ENCODE data around the gene TMEM151A. TPM values are rescaled to one million over a fixed set of nuclear protein-coding genes. Genes with fewer than 3 reads are reported as not detected.
A peak's percentile ranks its signal among the peaks of the same experiment; 100 is the strongest.

TMEM151A gene
- total RNA-seq, 2 experiments from 2014 or later = not detected

- Mint-ChIP-seq H3K27ac (peak overlapping the region; percentile 96), H3K36me3 (peaks cover 12% of the 10 kb centered on the region), H3K27me3 (peaks cover 1% of the 10 kb centered on the region), H3K9me3 (no peaks in the 10 kb centered on the region), H3K4me1 (peaks cover 22% of the 10 kb centered on the region), H3K4me3 (peak overlapping the region; percentile 92)
- DNase-seq (no peak), ATAC-seq (ENCODE audit: low read depth) (no peak)
- POLR2A ChIA-PET = interaction anchor here (0.6 to 7.7 kb wide), 9 partner anchors 15 to 77 kb away, joined by 3 to 215 read pairs (median 26); partner anchors contain the start of genes B4GAT1, BRMS1, RIN1 and SLC29A2
Observed at GRCh38 chr11:66311470-66311964, 19.8 kb downstream of the TMEM151A start.

DNA sequence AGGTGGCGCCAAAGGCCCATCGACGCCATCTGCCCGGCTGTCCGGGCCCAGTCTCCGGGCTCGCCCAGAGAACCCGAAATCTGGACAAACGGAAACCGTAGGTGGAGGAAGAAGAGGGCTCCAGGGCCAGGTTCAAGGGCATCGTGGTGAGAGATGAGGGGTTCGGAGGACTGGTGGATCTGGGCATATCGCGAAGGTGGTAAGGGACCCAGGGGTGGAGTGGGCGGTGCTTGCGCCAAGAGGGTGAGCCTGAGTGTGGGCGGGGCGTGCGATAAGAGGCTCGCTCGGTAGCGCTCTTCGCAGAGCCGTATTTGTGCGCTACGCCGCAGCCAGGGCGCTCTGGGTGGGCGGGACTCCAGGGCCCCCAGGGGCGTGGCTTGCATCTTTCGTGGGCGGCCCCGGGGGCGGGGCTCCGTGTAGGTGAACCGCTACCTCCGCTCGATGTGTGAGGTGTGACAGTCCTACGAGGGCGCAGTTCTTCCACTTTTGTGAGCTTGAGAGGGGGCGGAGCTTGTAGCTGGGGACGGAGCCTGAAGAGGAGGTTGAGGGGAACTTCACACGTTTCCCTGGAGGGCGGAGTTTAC lies 20.4 kb downstream of the TMEM151A start:
- DNase-seq (peak; percentile 98), ATAC-seq (ENCODE audit: low read depth) (peak; percentile 60)
- Mint-ChIP-seq H3K4me3 (peak overlapping the region; percentile 92), H3K4me1 (peaks cover 22% of the 10 kb centered on the region), H3K27me3 (peaks cover 1% of the 10 kb centered on the region), H3K36me3 (peaks cover 12% of the 10 kb centered on the region), H3K9me3 (no peaks in the 10 kb centered on the region), H3K27ac (peak overlapping the region; percentile 96)
- POLR2A ChIA-PET = interaction anchor here (0.6 to 7.7 kb wide), 22 partner anchors 10 to 422 kb away, joined by 3 to 215 read pairs (median 6); partner anchors contain the start of genes B4GAT1, BRMS1, CCDC85B and PELI3

DNA sequence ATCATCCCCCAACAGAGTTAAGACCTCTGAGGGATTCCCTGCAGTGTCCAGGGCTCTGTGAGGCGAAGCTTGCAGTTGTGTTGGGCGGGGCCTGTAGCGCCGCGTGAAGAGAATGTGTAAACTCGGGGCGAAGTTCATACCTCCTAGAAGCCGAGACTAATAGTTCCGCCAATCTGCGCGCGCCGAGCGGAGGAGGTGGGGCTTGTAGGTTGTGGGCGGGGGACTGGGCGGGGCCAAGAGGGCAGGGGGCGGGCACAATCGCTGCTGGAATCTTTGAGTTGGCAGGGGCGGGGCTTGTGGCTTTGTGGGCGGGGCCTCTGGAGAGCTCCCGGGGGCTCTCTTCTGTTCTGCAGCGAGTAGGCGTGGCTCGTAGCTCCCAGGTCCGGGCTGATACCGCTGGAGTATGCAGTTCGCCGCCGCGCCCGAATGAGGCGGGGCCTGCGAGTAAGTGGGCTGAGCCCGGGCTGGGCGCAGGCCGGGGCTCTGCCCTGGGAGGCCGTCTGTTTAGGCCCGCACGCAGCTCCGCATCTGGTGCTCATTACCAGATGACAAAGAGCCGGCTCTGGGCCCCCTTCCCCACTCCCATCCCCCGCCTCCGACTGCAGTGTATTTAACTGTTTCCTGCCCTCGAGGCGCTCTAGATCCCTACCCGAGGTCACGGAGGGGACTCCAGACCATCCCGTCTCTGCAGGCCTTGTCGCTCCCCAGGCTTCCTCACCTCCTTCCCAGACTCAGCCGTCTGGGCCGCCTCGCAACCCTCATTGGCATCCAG lies 21.0 kb downstream of the TMEM151A start:
- POLR2A ChIA-PET = interaction anchor here (0.6 to 7.7 kb wide), 22 partner anchors 9 to 422 kb away, joined by 3 to 215 read pairs (median 6); partner anchors contain the start of genes B4GAT1, BRMS1, CCDC85B and PELI3
- Mint-ChIP-seq H3K9me3 (no peaks in the 10 kb centered on the region), H3K27ac (peak overlapping the region; percentile 96), H3K36me3 (peaks cover 12% of the 10 kb centered on the region), H3K27me3 (no peaks in the 10 kb centered on the region), H3K4me3 (peak overlapping the region; percentile 92), H3K4me1 (peaks cover 27% of the 10 kb centered on the region)
- peak; percentile 99 for DNase-seq
- ATAC-seq (ENCODE audit: low read depth) = peak; percentile 70

DNA sequence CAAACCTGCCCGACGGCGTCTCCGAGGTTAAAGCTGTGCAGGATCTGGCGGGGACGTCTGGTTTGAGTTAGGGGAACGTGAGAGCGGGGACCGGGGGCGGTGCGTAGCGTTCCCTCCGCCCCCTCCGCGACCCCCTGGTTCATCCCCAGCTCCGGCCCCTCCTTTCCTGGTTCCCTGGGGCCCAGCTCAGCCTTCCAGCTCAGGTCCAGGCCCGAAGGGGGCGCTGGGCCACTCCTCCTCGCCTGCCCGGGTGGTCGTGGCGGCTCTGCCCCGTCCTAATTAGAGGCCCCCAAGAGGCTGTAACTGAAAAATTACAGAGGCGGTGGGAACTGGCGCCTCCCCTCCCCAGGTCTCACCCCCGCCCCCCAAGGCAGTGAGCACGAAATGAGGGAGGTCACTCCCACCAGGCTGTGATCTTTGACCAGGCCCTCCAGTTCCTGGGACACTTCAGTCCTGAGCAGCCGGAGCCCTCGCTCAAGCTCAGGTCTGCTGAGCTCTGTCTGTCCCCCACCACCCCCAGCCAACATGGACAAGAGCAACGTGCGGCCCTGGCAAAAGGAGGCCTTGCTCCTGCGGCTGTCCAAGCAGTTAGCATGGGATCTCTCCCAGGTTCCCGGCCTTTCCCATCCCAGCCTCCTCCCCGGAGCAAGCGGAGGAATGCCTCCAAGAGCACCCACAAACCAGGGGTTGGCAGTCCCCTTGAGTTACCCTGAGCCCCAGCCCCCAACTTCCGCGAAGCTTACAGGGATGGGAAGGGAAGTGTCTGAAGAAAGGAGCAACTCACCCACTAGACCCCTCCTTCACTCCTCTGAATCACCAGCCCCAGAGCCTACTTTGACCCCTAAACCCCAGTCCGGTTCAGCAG lies 21.9 kb downstream of the TMEM151A start:
- Mint-ChIP-seq H3K27ac (peak overlapping the region; percentile 96), H3K9me3 (no peaks in the 10 kb centered on the region), H3K27me3 (no peaks in the 10 kb centered on the region), H3K4me1 (peaks cover 34% of the 10 kb centered on the region), H3K36me3 (peaks cover 12% of the 10 kb centered on the region), H3K4me3 (peak overlapping the region; percentile 92)
- ATAC-seq (ENCODE audit: low read depth) = no peak
- POLR2A ChIA-PET = interaction anchor here (1.0 to 7.7 kb wide), 20 partner anchors 9 to 423 kb away, joined by 3 to 215 read pairs (median 6); partner anchors contain the start of genes B4GAT1, BRMS1, CCDC85B and DPP3
- DNase-seq = no peak

DNA sequence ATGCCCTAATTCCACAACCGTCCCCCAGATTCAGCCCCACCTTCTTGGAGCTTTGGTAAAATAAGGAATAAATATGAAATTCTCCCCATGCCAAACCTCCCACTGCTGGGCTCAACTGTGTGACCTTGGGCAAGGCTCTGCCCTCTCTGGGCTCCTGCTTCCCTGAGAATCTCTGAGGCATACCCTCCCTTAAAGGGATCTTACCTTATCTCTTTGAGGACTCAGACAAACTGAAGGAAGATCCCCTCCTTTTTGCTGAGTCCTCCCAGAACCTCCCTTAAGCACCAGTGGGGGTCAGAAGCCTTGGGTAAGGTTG lies 22.4 kb downstream of the TMEM151A start:
- ATAC-seq (ENCODE audit: low read depth) (no peak), DNase-seq (no peak)
- Mint-ChIP-seq H3K9me3 (no peaks in the 10 kb centered on the region), H3K36me3 (peaks cover 12% of the 10 kb centered on the region), H3K27ac (peak overlapping the region; percentile 96), H3K27me3 (no peaks in the 10 kb centered on the region), H3K4me1 (peaks cover 40% of the 10 kb centered on the region), H3K4me3 (peak overlapping the region; percentile 92)
- POLR2A ChIA-PET = interaction anchor here (1.0 to 7.7 kb wide), 6 partner anchors 12 to 166 kb away, joined by 3 to 215 read pairs (median 30); partner anchors contain the start of genes BRMS1, DPP3, RAB1B and RIN1

GRCh38 chr11:66314561-66315497 lies 23.1 kb downstream of the TMEM151A start:
- POLR2A ChIA-PET = interaction anchor here (0.8 to 7.7 kb wide), 6 partner anchors 11 to 57 kb away, joined by 4 to 215 read pairs (median 33); partner anchors contain the start of genes RIN1, SLC29A2 and YIF1A
- DNase-seq = no peak
- Mint-ChIP-seq H3K9me3 (no peaks in the 10 kb centered on the region), H3K36me3 (peaks cover 13% of the 10 kb centered on the region), H3K27ac (peak overlapping the region; percentile 96), H3K4me1 (peaks cover 42% of the 10 kb centered on the region), H3K27me3 (no peaks in the 10 kb centered on the region), H3K4me3 (peak overlapping the region; percentile 92)
- no peak for ATAC-seq (ENCODE audit: low read depth)

- peak overlapping the region; percentile 92 for H3K4me3 Mint-ChIP-seq
- DNase-seq (no peak), ATAC-seq (ENCODE audit: low read depth) (no peak)
- no peaks in the 10 kb centered on the region for H3K27me3 Mint-ChIP-seq
- peaks cover 47% of the 10 kb centered on the region for H3K4me1 Mint-ChIP-seq
- peaks cover 5% of the 10 kb centered on the region for H3K9me3 Mint-ChIP-seq
- POLR2A ChIA-PET = interaction anchor here (0.7 to 7.7 kb wide), 5 partner anchors 11 to 29 kb away, joined by 3 to 215 read pairs (median 24); partner anchors contain the start of genes BRMS1, RIN1 and YIF1A
- H3K27ac Mint-ChIP-seq = peak overlapping the region; percentile 96
- peaks cover 19% of the 10 kb centered on the region for H3K36me3 Mint-ChIP-seq
Observed at GRCh38 chr11:66315498-66315885, 23.8 kb downstream of the TMEM151A start.

GRCh38 chr11:66315921-66316811 lies 24.5 kb downstream of the TMEM151A start:
- Mint-ChIP-seq H3K36me3 (peaks cover 19% of the 10 kb centered on the region), H3K27ac (peak overlapping the region; percentile 96)

GRCh38 chr11:66316849-66317251 lies 25.2 kb downstream of the TMEM151A start, which contains the start of gene CD248:
Gene CD248 (minus strand): TSS chr11:66317044. CDS start chr11:66317027, 17 bp downstream.
- peaks cover 19% of the 10 kb centered on the region for H3K36me3 Mint-ChIP-seq
- POLR2A ChIA-PET = interaction anchor here (0.6 to 7.7 kb wide), 16 partner anchors 9 to 898 kb away, joined by 3 to 215 read pairs (median 6); partner anchors contain the start of genes B4GAT1, BRMS1, EHBP1L1 and RAB1B
- DNase-seq (peak; percentile 79), ATAC-seq (ENCODE audit: low read depth) (peak; percentile 11)
- H3K4me3 Mint-ChIP-seq = peak within 1 kb of the TSS; percentile 92
- peaks cover 52% of the 10 kb centered on the region for H3K4me1 Mint-ChIP-seq
- H3K27ac Mint-ChIP-seq = peak within 1 kb of the TSS; percentile 100
- H3K9me3 Mint-ChIP-seq = peaks cover 5% of the 10 kb centered on the region
- no peaks in the 10 kb centered on the region for H3K27me3 Mint-ChIP-seq

More at GRCh38 chr11:66315921-66316811, 24.5 kb downstream of the TMEM151A start:
- H3K27me3 Mint-ChIP-seq = no peaks in the 10 kb centered on the region
- H3K4me1 Mint-ChIP-seq = peaks cover 49% of the 10 kb centered on the region
- peaks cover 5% of the 10 kb centered on the region for H3K9me3 Mint-ChIP-seq
- H3K4me3 Mint-ChIP-seq = peak overlapping the region; percentile 92
- ATAC-seq (ENCODE audit: low read depth) = no peak
- peak; percentile 78 for DNase-seq
- POLR2A ChIA-PET = interaction anchor here (0.6 to 7.7 kb wide), 17 partner anchors 10 to 891 kb away, joined by 3 to 215 read pairs (median 6); partner anchors contain the start of genes B4GAT1, BRMS1, EHBP1L1 and RAB1B

DNA sequence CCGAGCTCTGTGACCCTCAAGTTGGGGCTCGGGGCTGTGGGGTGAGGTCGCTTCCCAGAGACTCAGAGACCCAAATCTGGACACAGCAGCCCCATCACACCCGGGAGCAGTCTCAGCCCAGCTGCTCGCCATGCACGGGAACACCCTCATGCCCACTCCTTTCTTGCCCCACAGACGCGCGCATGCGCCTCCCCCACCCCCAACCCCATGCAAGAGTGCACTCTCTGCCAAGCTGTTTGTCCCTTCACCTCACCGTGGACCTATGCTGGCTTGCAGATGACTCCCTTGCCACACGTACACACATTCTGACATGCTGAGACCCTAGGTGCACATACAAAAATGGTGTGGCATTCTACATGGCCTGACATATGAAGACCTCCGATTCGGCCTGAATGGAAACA lies 25.6 kb downstream of the TMEM151A start:
- H3K9me3 Mint-ChIP-seq = peaks cover 5% of the 10 kb centered on the region
- DNase-seq = no peak
- H3K27ac Mint-ChIP-seq = peak overlapping the region; percentile 100
- peaks cover 51% of the 10 kb centered on the region for H3K4me1 Mint-ChIP-seq
- H3K4me3 Mint-ChIP-seq = peak overlapping the region; percentile 89
- POLR2A ChIA-PET = interaction anchor here (0.7 to 7.7 kb wide), 15 partner anchors 9 to 898 kb away, joined by 3 to 215 read pairs (median 6); partner anchors contain the start of genes B4GAT1, BRMS1, EHBP1L1 and RAB1B
- H3K27me3 Mint-ChIP-seq = no peaks in the 10 kb centered on the region
- H3K36me3 Mint-ChIP-seq = peaks cover 19% of the 10 kb centered on the region
- peak; percentile 12 for ATAC-seq (ENCODE audit: low read depth)

Data from activated naive CD8-positive, alpha-beta T cell treated with anti-CD3 and anti-CD28 coated beads, Interleukin-2, amount 10 ng/mL, durations not matched to agents 7 days and 5 days (primary cell).